ENCODE results near the gene KCNH1.
"Not testable (repeated sequence)": the region's sequence is repeated elsewhere in the genome, so short reads cannot be mapped to it uniquely, and the experiment has no call there.

Gene KCNH1

DNA sequence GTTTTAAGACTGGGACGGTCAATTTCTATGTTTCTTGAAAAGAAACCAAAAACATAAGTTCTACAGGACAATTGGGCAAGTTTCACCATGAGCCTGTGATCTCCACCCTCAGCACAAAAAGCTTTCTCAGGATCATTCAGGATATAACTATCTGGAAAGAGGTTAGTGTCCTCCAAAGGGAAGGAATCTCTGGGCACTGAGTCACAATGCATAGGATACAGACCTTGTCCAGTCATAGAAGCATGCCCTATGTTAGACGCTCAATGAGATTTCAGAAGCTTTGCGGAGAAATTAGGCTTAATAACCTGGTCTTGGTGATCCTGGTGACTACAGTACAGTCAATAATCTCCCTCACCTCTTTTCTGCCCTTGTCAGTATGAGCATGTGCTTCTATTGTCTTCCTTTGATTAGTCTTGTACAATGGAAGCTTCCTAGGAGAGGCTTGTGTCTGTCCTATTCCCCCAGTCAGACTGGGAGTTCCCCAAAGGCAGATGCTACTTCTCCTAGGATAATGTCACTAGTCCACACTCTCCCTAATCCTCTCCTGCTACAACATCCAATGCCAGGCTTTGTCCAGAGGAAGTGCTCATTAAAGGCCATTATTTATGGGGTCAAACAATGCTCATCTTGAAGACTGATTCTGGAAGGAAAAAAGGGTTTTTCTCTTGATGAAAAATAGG, 97.4 kb downstream of the KCNH1 start:
- H3K36me3 ChIP-seq (ENCODE audit: insufficient read depth, low read length) = no peaks in the 10 kb centered on the region
- H3K27me3 ChIP-seq (ENCODE audit: control insufficient read depth in 1 of 2, insufficient read depth in 2 of 2, low read length in 2 of 2) = no peaks in the 10 kb centered on the region
- H3K27ac ChIP-seq (ENCODE audit: low read depth, low read length) = no peak overlapping the region
- H3K9me3 ChIP-seq (ENCODE audit: low read length) = no peaks in the 10 kb centered on the region
- no peaks in the 10 kb centered on the region for H3K4me1 ChIP-seq (ENCODE audit: insufficient read depth, low read length)
- H3K9ac ChIP-seq (ENCODE audit: low read length) = no peak overlapping the region
- no peak overlapping the region for H3K4me3 ChIP-seq (ENCODE audit: low read depth in 1 of 2, low read length in 2 of 2)

DNA sequence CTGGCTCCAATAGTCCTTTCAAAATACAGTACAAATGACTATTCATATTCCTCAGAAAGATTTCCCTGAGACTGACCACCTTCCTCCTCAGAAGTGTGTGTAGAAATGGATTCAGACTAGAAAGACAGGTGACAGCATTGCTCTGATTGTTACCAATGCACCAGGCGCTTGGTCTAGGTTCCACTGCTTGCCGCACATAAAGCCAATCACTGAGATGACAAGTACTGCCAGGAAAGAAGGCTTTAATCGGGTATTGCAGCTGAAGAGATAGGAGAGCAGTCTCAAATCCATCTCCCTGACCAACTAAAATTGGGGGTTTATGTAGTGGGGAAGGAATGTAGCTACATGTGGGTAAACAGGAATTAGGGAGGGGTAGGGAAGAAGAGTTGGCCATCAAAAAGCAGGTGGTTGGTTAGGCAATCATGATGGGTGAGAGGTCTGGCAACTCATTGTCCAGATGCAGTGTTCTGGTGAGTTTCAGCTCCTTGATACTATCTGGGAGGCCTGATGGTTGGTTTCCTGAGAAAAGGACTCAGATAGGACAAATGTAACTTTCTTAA, 98.0 kb downstream of the KCNH1 start:
- Histone ChIP-seq H3K4me1 (ENCODE audit: insufficient read depth, low read length) (no peaks in the 10 kb centered on the region), H3K9ac (ENCODE audit: low read length) (no peak overlapping the region), H3K9me3 (ENCODE audit: low read length) (no peaks in the 10 kb centered on the region), H3K27ac (ENCODE audit: low read depth, low read length) (no peak overlapping the region), H3K4me3 (ENCODE audit: low read depth in 1 of 2, low read length in 2 of 2) (no peak overlapping the region), H3K36me3 (ENCODE audit: insufficient read depth, low read length) (no peaks in the 10 kb centered on the region), H3K27me3 (ENCODE audit: control insufficient read depth in 1 of 2, insufficient read depth in 2 of 2, low read length in 2 of 2) (no peaks in the 10 kb centered on the region)

DNA sequence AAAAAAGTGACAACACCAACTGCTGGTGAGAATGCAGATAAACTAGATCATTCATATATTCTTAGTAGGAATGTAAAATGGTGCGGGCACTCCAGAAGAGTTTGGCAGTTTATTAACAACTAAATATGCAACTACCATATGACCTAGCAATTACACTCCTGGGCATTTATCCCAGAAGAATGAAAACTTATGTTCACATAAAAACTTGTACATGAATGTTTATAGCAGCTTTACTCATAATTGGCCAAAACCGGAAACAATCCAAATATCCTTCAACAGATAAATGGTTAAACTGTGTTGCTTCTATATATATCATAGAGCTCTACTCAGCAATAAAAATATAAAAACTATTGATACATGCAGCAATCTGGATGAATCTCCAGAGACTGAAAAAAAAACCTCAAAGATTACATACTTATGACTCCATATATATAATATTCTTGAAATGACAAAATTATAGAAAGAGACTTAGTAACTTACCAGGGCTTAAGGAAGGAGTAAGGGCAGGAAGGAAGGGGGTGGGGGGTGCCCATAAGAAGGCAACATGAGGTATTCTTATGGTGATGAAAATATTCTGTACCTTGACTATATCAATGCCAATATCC, 99.9 kb downstream of the KCNH1 start:
- H3K36me3 ChIP-seq (ENCODE audit: insufficient read depth, low read length) = no peaks in the 10 kb centered on the region
- no peak overlapping the region for H3K9ac ChIP-seq (ENCODE audit: low read length)
- no peak overlapping the region for H3K4me3 ChIP-seq (ENCODE audit: low read depth in 1 of 2, low read length in 2 of 2)
- no peak overlapping the region for H3K27ac ChIP-seq (ENCODE audit: low read depth, low read length)
- no peaks in the 10 kb centered on the region for H3K4me1 ChIP-seq (ENCODE audit: insufficient read depth, low read length)
- no peaks in the 10 kb centered on the region for H3K27me3 ChIP-seq (ENCODE audit: control insufficient read depth in 1 of 2, insufficient read depth in 2 of 2, low read length in 2 of 2)
- no peaks in the 10 kb centered on the region for H3K9me3 ChIP-seq (ENCODE audit: low read length)

DNA sequence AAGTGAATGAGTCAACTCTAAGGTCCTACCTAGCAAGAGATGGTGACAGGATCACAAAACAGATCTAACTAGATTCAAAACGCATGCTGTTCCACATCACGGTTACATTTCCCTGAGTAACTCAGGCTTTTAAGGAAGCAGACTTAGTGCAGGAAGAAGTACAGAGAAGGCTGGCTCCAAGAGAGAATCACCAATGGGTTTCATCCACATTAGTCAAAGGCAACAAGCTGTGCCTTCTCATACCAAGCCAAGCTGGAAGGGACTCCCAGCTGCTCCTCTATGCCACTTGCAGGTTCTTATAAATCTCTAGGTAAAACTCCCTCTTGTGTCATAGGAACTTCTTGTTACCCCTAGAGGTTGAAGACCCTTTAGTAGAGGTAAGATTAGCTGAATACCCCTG, 109.0 kb downstream of the KCNH1 start:
- Histone ChIP-seq H3K9me3 (ENCODE audit: low read length) (no peaks in the 10 kb centered on the region), H3K36me3 (ENCODE audit: insufficient read depth, low read length) (no peaks in the 10 kb centered on the region), H3K4me1 (ENCODE audit: insufficient read depth, low read length) (no peaks in the 10 kb centered on the region), H3K27ac (ENCODE audit: low read depth, low read length) (no peak overlapping the region), H3K4me3 (ENCODE audit: low read depth in 1 of 2, low read length in 2 of 2) (no peak overlapping the region), H3K9ac (ENCODE audit: low read length) (no peak overlapping the region), H3K27me3 (ENCODE audit: control insufficient read depth in 1 of 2, insufficient read depth in 2 of 2, low read length in 2 of 2) (no peaks in the 10 kb centered on the region)

DNA sequence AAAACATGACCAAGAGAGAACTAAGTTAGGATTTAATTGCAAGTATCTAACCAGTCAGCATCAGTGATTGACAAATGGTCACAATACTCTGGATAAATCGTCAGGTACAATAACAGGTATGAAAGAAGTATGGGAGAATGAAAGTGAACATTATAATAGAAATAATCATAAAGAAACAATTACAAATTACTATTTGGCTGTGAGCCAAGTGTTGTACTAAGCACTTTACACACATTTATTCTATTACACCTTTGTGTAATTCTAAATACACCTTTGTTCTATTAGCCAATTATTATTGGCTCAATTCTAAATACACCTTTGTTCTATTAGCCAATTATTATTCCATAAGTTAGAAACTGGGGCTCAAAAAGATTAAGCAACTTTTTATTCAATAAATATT, 114.7 kb downstream of the KCNH1 start:
- Histone ChIP-seq H3K27ac (ENCODE audit: low read depth, low read length) (no peak overlapping the region), H3K36me3 (ENCODE audit: insufficient read depth, low read length) (no peaks in the 10 kb centered on the region), H3K9ac (ENCODE audit: low read length) (no peak overlapping the region), H3K4me1 (ENCODE audit: insufficient read depth, low read length) (no peaks in the 10 kb centered on the region), H3K9me3 (ENCODE audit: low read length) (no peaks in the 10 kb centered on the region), H3K4me3 (ENCODE audit: low read depth in 1 of 2, low read length in 2 of 2) (no peak overlapping the region), H3K27me3 (ENCODE audit: control insufficient read depth in 1 of 2, insufficient read depth in 2 of 2, low read length in 2 of 2) (no peaks in the 10 kb centered on the region)

DNA sequence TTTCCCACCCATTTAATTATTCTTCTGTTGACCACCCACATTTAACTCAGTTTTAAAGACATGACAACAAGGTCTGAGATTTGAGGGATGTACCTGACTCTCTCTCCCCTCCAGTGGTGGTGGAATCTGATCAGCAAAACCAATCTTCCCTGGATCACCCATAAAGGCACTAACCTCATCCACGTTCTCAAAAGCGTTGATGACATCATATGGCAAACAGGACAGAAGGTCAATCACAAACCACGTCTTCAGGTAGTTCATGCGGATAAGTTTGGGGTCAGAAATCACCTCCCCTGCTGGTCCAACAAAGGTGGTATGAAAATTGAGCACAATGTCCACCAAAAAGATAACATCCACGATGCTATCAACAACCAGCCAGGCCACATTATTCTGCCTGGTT, 115.3 kb downstream of the KCNH1 start:
- H3K27me3 ChIP-seq (ENCODE audit: control insufficient read depth in 1 of 2, insufficient read depth in 2 of 2, low read length in 2 of 2) = no peaks in the 10 kb centered on the region
- H3K27ac ChIP-seq (ENCODE audit: low read depth, low read length) = no peak overlapping the region
- H3K36me3 ChIP-seq (ENCODE audit: insufficient read depth, low read length) = no peaks in the 10 kb centered on the region
- no peaks in the 10 kb centered on the region for H3K9me3 ChIP-seq (ENCODE audit: low read length)
- H3K4me1 ChIP-seq (ENCODE audit: insufficient read depth, low read length) = no peaks in the 10 kb centered on the region
- no peak overlapping the region for H3K9ac ChIP-seq (ENCODE audit: low read length)
- no peak overlapping the region for H3K4me3 ChIP-seq (ENCODE audit: low read depth in 1 of 2, low read length in 2 of 2)

DNA sequence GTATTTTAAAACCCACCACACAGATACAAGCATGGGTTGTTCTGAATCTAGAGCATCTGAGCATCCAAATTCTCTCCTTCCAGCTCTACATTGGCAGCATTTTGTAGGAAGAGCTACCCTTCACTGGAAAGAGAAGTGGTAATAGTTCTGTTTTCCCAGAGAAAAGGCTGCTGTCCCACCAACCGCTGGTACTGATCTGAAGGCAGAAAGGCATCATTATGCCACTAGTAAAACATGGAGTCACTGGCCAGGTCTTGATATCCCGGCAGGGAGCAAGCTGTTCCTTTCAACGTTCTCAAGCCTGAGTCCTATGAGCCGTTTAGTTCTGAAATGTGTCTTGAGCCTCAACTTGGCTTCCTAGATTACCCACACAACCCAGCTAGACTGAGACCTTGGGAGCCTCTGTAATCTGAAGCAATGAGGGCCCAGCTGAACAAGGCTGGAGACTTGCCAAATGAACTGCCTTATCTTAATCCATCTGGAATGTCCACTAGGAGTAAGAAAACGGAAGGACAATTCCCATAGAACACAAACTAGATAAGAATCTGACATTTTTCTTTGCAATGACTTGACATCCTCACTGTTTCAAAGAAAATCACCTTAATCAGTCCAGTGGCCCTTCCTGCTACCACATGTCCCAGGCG, 116.8 kb downstream of the KCNH1 start:
- no peak overlapping the region for H3K4me3 ChIP-seq (ENCODE audit: low read depth in 1 of 2, low read length in 2 of 2)
- no peak overlapping the region for H3K9ac ChIP-seq (ENCODE audit: low read length)

DNA sequence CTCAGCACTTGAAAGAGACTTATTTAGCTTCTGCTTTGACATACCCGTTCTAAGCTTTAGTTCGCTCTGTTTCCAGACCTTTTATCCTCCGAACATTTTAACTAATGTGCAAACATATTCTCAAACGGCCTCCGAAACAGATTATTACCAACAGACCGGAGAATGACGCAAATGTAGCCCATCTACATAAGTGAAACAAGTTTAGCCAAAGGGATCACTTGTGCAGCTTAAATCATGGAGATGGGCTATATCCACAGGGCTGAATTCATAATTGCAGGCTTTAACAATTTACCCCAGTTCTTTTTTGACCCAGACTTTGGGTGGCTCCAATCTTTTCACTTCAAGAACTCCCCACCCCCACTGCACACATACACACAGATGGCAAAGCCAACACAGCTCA, 119.7 kb downstream of the KCNH1 start:
- Histone ChIP-seq H3K36me3 (ENCODE audit: insufficient read depth, low read length) (no peaks in the 10 kb centered on the region), H3K27ac (ENCODE audit: low read depth, low read length) (no peak overlapping the region), H3K4me3 (ENCODE audit: low read depth in 1 of 2, low read length in 2 of 2) (no peak overlapping the region), H3K9ac (ENCODE audit: low read length) (no peak overlapping the region), H3K27me3 (ENCODE audit: control insufficient read depth in 1 of 2, insufficient read depth in 2 of 2, low read length in 2 of 2) (no peaks in the 10 kb centered on the region), H3K9me3 (ENCODE audit: low read length) (no peaks in the 10 kb centered on the region), H3K4me1 (ENCODE audit: insufficient read depth, low read length) (no peaks in the 10 kb centered on the region)

More for the DNA sequence above, 116.8 kb downstream of the KCNH1 start:
- Histone ChIP-seq H3K36me3 (ENCODE audit: insufficient read depth, low read length) (no peaks in the 10 kb centered on the region), H3K9me3 (ENCODE audit: low read length) (no peaks in the 10 kb centered on the region), H3K27ac (ENCODE audit: low read depth, low read length) (no peak overlapping the region), H3K27me3 (ENCODE audit: control insufficient read depth in 1 of 2, insufficient read depth in 2 of 2, low read length in 2 of 2) (no peaks in the 10 kb centered on the region), H3K4me1 (ENCODE audit: insufficient read depth, low read length) (no peaks in the 10 kb centered on the region)

DNA sequence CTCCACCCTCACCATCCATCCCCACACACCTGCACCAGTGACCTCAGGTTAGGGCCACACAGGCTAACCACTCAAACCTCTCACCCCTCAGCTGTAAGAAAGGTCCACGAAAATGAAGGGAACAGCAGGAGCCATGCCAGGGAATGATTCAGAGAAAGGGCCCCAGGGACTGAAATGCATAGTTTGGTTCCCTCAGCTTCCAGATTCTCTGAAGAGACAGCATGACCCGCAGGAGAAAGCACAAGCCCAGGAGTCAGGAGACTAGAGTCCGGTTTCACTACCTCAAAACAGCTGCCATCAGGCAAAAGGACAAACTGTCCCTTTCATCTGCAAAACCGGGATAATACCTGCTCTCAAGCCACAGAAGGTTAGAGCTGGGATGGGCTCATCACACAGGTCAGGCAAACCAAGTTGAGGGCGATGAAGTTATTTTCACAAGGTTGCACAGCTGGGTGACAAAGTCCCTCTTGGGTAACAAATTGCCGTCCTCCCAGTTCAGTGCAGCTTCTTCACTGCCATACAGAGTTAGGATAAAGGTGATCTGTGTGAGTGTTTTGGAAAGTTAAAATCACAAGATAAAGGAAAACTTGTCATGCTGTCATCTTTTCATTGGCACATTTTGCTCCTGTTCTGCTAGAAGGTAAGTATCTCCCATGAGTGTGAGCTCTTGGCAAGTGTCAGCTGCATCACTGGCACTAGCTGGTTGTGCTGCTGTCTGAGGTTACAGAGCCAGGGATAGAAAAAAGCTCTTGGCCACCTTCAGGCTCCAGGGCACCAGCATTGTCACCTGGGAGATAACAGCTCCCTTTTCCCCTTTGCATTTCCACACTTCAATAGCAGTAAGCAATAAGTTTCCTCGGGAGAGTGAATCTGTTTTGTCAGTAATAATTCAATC, 120.4 kb downstream of the KCNH1 start:
- Histone ChIP-seq H3K4me3 (ENCODE audit: low read depth in 1 of 2, low read length in 2 of 2) (no peak overlapping the region), H3K36me3 (ENCODE audit: insufficient read depth, low read length) (no peaks in the 10 kb centered on the region), H3K27ac (ENCODE audit: low read depth, low read length) (no peak overlapping the region), H3K4me1 (ENCODE audit: insufficient read depth, low read length) (no peaks in the 10 kb centered on the region), H3K9ac (ENCODE audit: low read length) (no peak overlapping the region), H3K27me3 (ENCODE audit: control insufficient read depth in 1 of 2, insufficient read depth in 2 of 2, low read length in 2 of 2) (no peaks in the 10 kb centered on the region), H3K9me3 (ENCODE audit: low read length) (no peaks in the 10 kb centered on the region)

DNA sequence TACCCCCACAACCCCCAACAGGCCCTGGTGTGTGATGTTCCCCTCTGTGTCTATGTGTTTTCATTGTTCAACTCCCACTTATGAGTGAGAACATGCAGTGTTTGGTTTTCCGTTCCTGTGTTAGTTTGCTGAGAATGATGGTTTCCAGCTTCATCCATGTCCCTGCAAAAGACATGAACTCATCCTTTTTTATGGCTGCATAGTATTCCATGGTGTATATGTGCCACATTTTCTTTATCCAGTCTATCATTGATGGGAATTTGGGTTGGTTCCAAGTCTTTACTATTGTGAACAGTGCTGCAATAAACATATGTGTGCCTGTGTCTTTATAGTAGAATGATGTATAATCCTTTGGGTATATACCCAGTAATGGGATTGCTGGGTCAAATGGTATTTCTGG, 122.8 kb downstream of the KCNH1 start:
- not testable (repeated sequence) for H3K9ac ChIP-seq (ENCODE audit: low read length); H3K27ac ChIP-seq (ENCODE audit: low read depth, low read length); H3K4me3 ChIP-seq (ENCODE audit: low read depth in 1 of 2, low read length in 2 of 2); H3K4me1 ChIP-seq (ENCODE audit: insufficient read depth, low read length); H3K27me3 ChIP-seq (ENCODE audit: control insufficient read depth in 1 of 2, insufficient read depth in 2 of 2, low read length in 2 of 2); H3K9me3 ChIP-seq (ENCODE audit: low read length); H3K36me3 ChIP-seq (ENCODE audit: insufficient read depth, low read length)

DNA sequence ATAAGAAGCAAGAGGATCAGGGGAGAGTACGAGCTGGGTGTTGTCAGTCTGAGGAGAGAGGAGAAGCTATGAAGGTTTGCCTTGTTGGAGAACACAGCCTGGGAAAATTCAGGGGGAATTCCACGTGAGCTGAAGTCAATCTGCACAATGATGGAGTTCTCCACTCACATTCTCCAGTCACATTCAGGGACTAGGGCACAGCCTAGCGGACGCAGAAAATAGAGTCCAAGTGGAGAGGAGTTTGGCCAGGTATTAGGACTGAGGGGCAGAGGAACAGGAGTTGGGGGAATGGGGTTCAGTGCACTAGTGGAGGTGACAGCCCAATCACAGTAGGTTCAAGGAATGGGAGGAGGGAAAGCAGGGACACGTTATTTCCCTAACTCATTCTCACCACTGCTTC, 124.0 kb downstream of the KCNH1 start:
- Histone ChIP-seq H3K4me1 (ENCODE audit: insufficient read depth, low read length) (no peaks in the 10 kb centered on the region), H3K27me3 (ENCODE audit: control insufficient read depth in 1 of 2, insufficient read depth in 2 of 2, low read length in 2 of 2) (no peaks in the 10 kb centered on the region), H3K36me3 (ENCODE audit: insufficient read depth, low read length) (no peaks in the 10 kb centered on the region), H3K9me3 (ENCODE audit: low read length) (no peaks in the 10 kb centered on the region), H3K4me3 (ENCODE audit: low read depth in 1 of 2, low read length in 2 of 2) (no peak overlapping the region), H3K27ac (ENCODE audit: low read depth, low read length) (no peak overlapping the region), H3K9ac (ENCODE audit: low read length) (no peak overlapping the region)
